ENCODE measurements around the gene ALG12. TPM values are rescaled to one million over a fixed set of nuclear protein-coding genes. Genes with fewer than 3 reads are reported as not detected.
A peak's percentile ranks its signal among the peaks of the same experiment; 100 is the strongest.

The ALG12 gene
- total and polyA plus RNA-seq, 2 of the 13 experiments (the other 11 are each of a cell fraction or from before 2014, with no cell fraction given): 7.8 to 15.8 TPM

DNA sequence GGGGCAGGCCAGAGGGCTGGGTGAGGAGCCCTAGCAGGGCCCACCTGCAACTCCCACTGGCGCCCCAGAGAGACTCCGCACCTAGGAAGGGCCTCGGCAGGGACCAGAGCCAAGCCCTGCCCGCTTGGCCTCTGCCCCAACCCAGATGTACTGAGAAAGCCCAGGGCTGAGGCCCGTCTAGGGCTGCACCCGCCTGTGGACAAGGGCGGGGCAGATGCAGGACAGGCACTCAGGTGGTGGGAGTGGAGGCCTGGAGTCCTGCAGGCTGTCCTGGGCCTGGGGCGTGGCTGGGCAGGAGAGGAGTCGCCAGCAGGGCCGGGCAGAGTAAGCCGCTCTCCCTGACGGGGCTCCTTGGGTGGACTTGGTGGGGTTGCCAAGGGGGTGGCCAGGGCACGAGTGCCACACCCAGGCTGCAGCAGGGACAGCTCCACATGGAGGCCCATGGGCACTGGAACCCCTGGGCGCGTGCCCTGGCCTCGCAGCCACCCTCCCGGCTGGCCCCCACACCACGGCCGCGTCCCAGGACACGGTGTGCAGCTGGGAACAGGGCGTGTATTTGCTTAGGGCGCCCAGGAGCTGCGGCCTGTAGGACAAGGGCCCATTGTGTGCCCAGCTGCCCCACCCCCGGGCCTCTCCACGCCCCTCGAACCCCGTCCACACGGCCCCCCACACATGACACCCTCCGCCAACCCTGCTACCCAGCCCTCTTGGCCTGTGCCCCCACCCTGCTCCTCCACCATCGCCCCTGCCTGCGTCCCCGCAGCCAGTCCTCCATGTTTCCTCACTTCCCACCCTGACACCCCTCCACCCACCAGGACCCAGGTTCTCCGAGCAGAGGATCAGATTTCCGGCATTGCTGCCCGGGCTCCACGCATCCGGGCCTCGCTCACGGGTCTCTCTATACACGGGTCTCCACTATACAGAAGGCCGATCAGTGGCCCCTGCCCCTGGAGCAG, 31.0 kb upstream of the ALG12 start (continued):
- TF ChIP-seq, protein P1, sequence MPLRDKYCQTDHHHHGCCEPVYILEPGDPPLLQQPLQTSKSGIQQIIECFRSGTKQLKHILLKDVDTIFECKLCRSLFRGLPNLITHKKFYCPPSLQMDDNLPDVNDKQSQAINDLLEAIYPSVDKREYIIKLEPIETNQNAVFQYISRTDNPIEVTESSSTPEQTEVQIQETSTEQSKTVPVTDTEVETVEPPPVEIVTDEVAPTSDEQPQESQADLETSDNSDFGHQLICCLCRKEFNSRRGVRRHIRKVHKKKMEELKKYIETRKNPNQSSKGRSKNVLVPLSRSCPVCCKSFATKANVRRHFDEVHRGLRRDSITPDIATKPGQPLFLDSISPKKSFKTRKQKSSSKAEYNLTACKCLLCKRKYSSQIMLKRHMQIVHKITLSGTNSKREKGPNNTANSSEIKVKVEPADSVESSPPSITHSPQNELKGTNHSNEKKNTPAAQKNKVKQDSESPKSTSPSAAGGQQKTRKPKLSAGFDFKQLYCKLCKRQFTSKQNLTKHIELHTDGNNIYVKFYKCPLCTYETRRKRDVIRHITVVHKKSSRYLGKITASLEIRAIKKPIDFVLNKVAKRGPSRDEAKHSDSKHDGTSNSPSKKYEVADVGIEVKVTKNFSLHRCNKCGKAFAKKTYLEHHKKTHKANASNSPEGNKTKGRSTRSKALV (CRISPR knock-in tag; IDR thresholded peaks at IDR 0.05): peak; percentile 72; the same call in 1 of the 2 replicates
- no peak for TF ChIP-seq ZNF883 (CRISPR knock-in tag; IDR thresholded peaks at IDR 0.05; ENCODE audit: not compliant biosample characterization)
- no peak; the same call in 1 of the 2 replicates for TF ChIP-seq GPN1 (CRISPR knock-in tag; IDR thresholded peaks at IDR 0.05; ENCODE audit: borderline replicate concordance)
- TF ChIP-seq ATF5 (CRISPR knock-in tag; IDR thresholded peaks at IDR 0.05; ENCODE audit: low read depth): no peak
- TF ChIP-seq HMG20B (CRISPR knock-in tag; conservative IDR thresholded peaks at IDR 0.05): peak; percentile 8; the same call in 1 of the 2 replicates
- no peak for TF ChIP-seq ZNF350 (CRISPR knock-in tag; IDR thresholded peaks at IDR 0.05; ENCODE audit: borderline replicate concordance, low read depth)
- peak; percentile 67; the same call in 1 of the 2 replicates for TF ChIP-seq ZBTB46 (CRISPR knock-in tag; IDR thresholded peaks at IDR 0.05; ENCODE audit: borderline replicate concordance)
- TF ChIP-seq, protein P2, sequence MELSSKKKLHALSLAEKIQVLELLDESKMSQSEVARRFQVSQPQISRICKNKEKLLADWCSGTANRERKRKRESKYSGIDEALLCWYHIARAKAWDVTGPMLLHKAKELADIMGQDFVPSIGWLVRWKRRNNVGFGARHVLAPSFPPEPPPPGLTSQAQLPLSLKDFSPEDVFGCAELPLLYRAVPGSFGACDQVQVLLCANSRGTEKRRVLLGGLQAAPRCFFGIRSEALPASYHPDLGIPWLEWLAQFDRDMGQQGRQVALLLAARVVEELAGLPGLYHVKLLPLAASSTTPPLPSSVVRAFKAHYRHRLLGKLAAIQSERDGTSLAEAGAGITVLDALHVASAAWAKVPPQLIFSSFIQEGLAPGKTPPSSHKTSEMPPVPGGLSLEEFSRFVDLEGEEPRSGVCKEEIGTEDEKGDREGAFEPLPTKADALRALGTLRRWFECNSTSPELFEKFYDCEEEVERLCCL (CRISPR knock-in tag; IDR thresholded peaks at IDR 0.05; ENCODE audit: borderline replicate concordance): no peak
- TF ChIP-seq ATF7 (IDR thresholded peaks at IDR 0.05): no peak
- TF ChIP-seq ATF7 (CRISPR knock-in tag; IDR thresholded peaks at IDR 0.05): no peak; the same call in 1 of the 2 replicates
- TF ChIP-seq, protein P3, sequence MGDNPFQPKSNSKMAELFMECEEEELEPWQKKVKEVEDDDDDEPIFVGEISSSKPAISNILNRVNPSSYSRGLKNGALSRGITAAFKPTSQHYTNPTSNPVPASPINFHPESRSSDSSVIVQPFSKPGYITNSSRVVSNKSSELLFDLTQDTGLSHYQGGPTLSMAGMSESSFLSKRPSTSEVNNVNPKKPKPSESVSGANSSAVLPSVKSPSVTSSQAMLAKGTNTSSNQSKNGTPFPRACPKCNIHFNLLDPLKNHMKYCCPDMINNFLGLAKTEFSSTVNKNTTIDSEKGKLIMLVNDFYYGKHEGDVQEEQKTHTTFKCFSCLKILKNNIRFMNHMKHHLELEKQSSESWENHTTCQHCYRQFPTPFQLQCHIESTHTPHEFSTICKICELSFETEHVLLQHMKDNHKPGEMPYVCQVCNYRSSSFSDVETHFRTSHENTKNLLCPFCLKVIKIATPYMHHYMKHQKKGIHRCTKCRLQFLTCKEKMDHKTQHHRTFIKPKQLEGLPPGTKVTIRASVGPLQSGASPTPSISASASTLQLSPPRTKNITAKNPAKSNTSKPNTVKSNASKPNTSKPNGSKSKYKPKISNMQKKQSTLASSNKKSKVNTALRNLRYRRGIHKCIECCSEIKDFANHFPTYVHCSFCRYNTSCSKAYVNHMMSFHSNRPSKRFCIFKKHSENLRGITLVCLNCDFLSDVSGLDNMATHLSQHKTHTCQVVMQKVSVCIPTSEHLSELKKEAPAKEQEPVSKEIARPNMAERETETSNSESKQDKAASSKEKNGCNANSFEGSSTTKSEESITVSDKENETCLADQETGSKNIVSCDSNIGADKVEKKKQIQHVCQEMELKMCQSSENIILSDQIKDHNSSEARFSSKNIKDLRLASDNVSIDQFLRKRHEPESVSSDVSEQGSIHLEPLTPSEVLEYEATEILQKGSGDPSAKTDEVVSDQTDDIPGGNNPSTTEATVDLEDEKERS (CRISPR knock-in tag; IDR thresholded peaks at IDR 0.05): no peak
- TF ChIP-seq ZNF256 (CRISPR knock-in tag; conservative IDR thresholded peaks at IDR 0.05): no peak
- no peak for TF ChIP-seq ZNF20 (CRISPR knock-in tag; IDR thresholded peaks at IDR 0.05)
- no peak for TF ChIP-seq NFE2 (CRISPR knock-in tag; IDR thresholded peaks at IDR 0.05)
- TF ChIP-seq ZNF775 (CRISPR knock-in tag; IDR thresholded peaks at IDR 0.05; ENCODE audit: borderline replicate concordance): no peak
- TF ChIP-seq PLRG1 (conservative IDR thresholded peaks at IDR 0.05): no peak
- TF ChIP-seq MED1 (CRISPR knock-in tag; IDR thresholded peaks at IDR 0.05): peak; percentile 81; the same call in 1 of the 2 replicates
- peak; percentile 65 for TF ChIP-seq SRSF1 (optimal IDR thresholded peaks at IDR 0.05; ENCODE audit: low read depth, low read length)
- no peak for TF ChIP-seq SRSF9 (IDR thresholded peaks at IDR 0.05; ENCODE audit: borderline replicate concordance, insufficient read depth, low read depth, low read length, poor library complexity, severe bottlenecking)
